ENCODE results near the gene PSMB2.

- TF ChIP-seq ZNF76 (tag by site-specific recombination; IDR thresholded peaks at IDR 0.05; ENCODE audit: borderline replicate concordance, low read depth), result no peak
- no peak for TF ChIP-seq ZNF692 (tag by site-specific recombination; IDR thresholded peaks at IDR 0.05)
- TF ChIP-seq CTCF (tag by site-specific recombination; IDR thresholded peaks at IDR 0.05), result no peak
Measured at GRCh38 chr1:35577071-35577998, 64.0 kb downstream of the PSMB2 start.

All from HEK293 (cell line).